ENCODE results near the gene PRR19.

PRR19 gene

DNA sequence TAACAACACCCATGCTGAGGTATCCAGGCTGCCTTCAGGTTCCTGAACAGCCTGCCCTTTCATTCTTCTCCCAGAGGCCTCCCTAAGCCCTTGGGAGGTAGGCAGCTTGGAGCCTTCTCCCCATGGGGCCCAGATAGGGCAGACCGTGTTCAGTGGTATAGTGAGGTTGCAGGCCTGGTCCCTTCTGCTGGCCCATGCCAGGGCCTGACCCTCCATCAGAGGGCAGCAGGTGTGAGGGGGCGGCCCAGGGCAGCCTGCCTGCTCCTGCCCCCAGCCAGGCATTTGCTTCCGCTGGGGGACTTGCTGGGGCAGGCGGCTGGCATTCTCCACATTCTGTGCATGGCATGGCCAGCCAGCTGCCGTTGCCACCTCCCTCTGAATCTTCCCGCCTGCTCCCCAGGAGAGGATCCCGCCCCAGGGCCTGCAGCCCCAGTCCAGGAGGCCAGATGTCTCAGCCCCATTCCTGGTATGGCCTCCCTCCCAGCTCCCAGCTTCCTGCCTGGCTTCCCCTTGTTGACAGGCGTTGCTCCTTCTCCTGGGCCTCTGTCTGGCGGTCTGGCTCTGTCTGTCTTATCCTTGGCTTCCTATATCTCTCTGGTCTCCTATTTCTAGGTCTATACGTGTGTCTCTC lies 24.0 kb upstream of the PRR19 start:
- Histone ChIP-seq H3K27ac (no peak overlapping the region), H3K9me3 (no peaks in the 10 kb centered on the region), H3K4me3 (ENCODE audit: low read depth in 1 of 2, low read length in 1 of 2) (no peak overlapping the region), H3K36me3 (peaks cover 36% of the 10 kb centered on the region), H3K27me3 (peaks cover 27% of the 10 kb centered on the region), H3K4me1 (ENCODE audit: control insufficient read depth in 1 of 2, insufficient read depth in 1 of 2, low read depth in 1 of 2, low read length in 1 of 2) (peaks cover 41 to 47% of the 10 kb centered on the region in 2 experiments)
- TF ChIP-seq, protein P1, sequence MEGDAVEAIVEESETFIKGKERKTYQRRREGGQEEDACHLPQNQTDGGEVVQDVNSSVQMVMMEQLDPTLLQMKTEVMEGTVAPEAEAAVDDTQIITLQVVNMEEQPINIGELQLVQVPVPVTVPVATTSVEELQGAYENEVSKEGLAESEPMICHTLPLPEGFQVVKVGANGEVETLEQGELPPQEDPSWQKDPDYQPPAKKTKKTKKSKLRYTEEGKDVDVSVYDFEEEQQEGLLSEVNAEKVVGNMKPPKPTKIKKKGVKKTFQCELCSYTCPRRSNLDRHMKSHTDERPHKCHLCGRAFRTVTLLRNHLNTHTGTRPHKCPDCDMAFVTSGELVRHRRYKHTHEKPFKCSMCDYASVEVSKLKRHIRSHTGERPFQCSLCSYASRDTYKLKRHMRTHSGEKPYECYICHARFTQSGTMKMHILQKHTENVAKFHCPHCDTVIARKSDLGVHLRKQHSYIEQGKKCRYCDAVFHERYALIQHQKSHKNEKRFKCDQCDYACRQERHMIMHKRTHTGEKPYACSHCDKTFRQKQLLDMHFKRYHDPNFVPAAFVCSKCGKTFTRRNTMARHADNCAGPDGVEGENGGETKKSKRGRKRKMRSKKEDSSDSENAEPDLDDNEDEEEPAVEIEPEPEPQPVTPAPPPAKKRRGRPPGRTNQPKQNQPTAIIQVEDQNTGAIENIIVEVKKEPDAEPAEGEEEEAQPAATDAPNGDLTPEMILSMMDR (IDR thresholded peaks at IDR 0.05) = no peak

DNA sequence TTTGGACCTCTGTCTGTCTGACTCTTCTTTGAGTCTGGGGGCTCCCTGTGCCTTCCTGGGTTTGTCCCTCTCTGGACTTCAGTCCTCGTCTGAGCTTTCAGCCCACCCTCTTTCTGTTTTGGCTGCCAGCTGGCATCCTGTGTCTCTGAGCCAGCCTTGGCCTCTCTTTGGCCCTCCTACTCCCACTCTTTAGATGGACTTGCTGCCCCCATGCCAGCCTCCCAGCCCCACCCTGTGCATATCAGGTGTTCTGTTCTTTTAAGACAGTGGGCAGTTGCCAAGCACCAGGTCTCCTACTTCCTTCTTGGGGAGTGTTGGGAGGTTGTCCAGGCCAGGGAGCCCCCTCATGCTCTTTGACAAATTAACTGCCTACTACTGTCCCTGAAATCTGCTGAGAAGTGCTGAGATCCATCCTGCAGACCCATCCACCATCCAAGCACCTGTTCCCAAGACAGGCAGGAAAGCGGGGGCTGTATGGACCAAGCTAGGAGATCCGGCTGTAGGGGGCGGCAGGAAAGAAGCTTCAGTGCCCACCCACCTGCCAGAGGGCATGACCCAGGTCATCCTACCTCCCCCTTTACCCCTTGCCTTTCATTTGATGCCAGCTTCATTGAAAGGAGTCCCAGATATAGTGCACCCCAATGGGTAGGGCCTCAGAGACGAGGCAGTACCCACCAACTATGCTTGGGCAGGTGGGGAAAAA lies 23.3 kb upstream of the PRR19 start:
- TF ChIP-seq, protein P1 (IDR thresholded peaks at IDR 0.05) = no peak
- Histone ChIP-seq H3K4me1 (ENCODE audit: control insufficient read depth in 1 of 2, insufficient read depth in 1 of 2, low read depth in 1 of 2, low read length in 1 of 2) (peaks cover 47 to 52% of the 10 kb centered on the region in 2 experiments), H3K4me3 (ENCODE audit: low read depth in 1 of 2, low read length in 1 of 2) (no peak overlapping the region), H3K36me3 (peaks cover 29% of the 10 kb centered on the region), H3K27me3 (peaks cover 27% of the 10 kb centered on the region), H3K9me3 (no peaks in the 10 kb centered on the region), H3K27ac (no peak overlapping the region)

DNA sequence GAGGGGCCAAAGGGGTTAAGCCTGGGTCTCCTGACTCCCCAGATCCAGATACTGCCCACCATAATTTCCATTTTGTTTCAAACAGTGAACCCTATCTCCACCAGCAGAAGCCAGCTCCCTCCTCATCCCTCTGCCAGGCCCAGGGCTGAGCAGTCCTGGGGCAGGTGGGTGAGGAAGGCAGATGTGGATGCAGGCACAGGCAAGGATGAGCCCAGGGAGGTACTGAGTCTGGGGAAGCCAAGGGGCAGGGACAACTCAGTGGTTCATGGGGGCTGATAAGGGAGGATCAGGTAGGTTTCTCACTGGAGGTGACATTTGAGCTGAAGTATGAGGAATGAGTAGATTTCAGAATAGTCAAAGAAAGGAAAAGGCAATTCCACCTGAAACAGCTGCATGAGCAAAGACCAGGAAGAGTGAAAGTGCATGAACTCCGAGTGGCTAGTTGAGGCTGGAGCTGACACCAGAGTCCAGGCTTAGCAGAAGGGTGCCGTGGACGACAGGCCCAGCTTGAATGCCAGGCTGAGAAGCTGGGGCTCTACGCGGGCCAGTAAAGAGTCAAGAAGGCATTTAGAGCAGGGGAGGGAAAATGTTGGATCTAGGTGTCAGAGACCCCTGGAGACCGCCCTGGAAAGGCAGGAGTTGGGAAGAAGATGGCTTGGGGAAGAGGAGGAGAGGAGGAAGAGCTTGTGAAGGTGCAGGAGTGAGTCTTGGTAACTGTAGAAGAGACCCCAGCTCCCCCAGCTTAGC lies 22.6 kb upstream of the PRR19 start:
- Histone ChIP-seq H3K9me3 (no peaks in the 10 kb centered on the region), H3K4me3 (ENCODE audit: low read depth in 1 of 2, low read length in 1 of 2) (peak overlapping the region; percentile 76 to 82), H3K36me3 (peaks cover 22% of the 10 kb centered on the region), H3K27me3 (peaks cover 27% of the 10 kb centered on the region), H3K4me1 (ENCODE audit: control insufficient read depth in 1 of 2, insufficient read depth in 1 of 2, low read depth in 1 of 2, low read length in 1 of 2) (peaks cover 47 to 52% of the 10 kb centered on the region in 2 experiments), H3K27ac (peak overlapping the region; percentile 42)
- TF ChIP-seq, protein P1 (IDR thresholded peaks at IDR 0.05) = no peak

DNA sequence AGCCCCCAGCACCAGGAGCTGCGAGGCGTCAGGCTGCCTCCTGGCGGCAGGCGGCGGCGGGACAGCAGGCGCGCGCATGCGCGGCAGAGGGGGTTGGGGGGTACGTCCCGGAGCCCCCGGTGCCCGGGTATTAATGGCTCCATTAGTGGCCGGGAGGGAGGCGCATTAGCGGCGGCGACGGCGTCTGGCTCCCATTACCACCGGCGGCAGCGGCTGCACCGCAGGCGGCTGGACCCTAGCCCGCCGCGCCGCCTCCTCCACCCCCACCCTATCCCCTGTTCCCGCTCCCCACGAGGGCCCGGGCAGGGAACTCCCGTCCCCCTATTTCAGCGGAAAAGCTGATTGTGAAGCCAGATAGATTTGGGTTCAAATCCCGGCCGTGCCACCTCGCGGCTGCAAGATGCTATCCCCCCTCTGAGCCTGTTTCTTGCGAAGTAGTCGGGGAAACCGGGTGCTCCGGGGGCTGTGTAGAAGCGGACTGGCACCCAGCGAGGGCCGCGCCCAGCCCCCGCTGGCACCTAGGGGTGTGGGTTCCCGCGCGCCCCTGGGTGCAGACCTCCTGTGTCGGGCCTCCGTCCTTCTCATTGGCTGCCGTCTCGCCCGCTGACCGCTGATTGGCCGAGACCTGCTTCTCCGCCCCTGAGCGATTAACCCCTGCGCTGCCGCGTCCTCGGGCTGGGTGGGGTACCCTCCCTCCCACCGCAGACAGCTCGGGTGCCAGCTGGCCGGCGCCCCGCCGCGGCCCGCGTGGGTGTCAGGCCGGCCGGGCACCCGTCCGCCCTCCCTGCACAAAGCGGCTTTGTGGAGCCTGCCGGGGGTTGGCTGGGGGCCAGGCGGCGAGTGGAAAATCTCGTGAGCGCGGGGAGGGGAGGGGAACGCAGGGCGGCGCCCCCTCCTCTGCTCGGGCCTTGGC lies 21.8 kb upstream of the PRR19 start:
- no peaks in the 10 kb centered on the region for H3K9me3 ChIP-seq
- peaks cover 52 to 59% of the 10 kb centered on the region in 2 experiments for H3K4me1 ChIP-seq (ENCODE audit: control insufficient read depth in 1 of 2, insufficient read depth in 1 of 2, low read depth in 1 of 2, low read length in 1 of 2)
- H3K27me3 ChIP-seq = peaks cover 27% of the 10 kb centered on the region
- TF ChIP-seq, protein P1 (IDR thresholded peaks at IDR 0.05) = peak; percentile 88
- H3K27ac ChIP-seq = peak overlapping the region; percentile 42
- peaks cover 13% of the 10 kb centered on the region for H3K36me3 ChIP-seq
- H3K4me3 ChIP-seq (ENCODE audit: low read depth in 1 of 2, low read length in 1 of 2) = peak overlapping the region; percentile 76 to 82

DNA sequence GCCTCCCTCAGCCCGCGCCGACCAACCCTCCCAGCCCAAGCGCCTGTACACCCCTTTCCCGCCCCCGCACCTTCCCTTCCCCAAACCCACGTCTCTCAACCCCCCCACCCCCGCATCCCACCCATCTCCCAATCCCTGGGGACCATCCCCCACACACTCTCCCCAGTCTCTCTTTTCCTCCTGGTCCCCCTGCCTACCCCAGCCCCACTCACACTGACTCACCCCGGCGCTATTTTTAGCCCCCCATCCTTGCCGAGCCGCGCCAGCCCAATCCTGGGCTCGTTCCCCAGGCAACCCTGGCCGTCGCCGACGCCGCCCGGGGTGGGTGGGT lies 21.2 kb upstream of the PRR19 start:
- Histone ChIP-seq H3K27ac (peak overlapping the region; percentile 42), H3K9me3 (no peaks in the 10 kb centered on the region), H3K36me3 (peaks cover 11% of the 10 kb centered on the region), H3K4me3 (ENCODE audit: low read depth in 1 of 2, low read length in 1 of 2) (peak overlapping the region; percentile 76 to 82), H3K4me1 (ENCODE audit: control insufficient read depth in 1 of 2, insufficient read depth in 1 of 2, low read depth in 1 of 2, low read length in 1 of 2) (peaks cover 58 to 65% of the 10 kb centered on the region in 2 experiments), H3K27me3 (peaks cover 27% of the 10 kb centered on the region)
- TF ChIP-seq, protein P1 (IDR thresholded peaks at IDR 0.05) = no peak
